Rectal smooth muscle tissue (tissue), 1 donor: ENCODE results near the gene PRMT7.

Experiments
- H3K27ac ChIP-seq: one replicate; pipeline ENCODE4 v1.7.0; 2013; ENCODE audit warnings: low read depth, low read length, inconsistent platforms
- H3K27me3 ChIP-seq: one replicate; pipeline ENCODE4 v1.7.0; 2013; ENCODE audit warnings: low read length; ENCODE audit not compliant: control insufficient read depth, insufficient read depth
- H3K36me3 ChIP-seq: one replicate; pipeline ENCODE4 v1.7.0; 2013; ENCODE audit warnings: low read length; ENCODE audit not compliant: control insufficient read depth, insufficient read depth
- H3K4me1 ChIP-seq: one replicate; pipeline ENCODE4 v1.7.0; 2013; ENCODE audit warnings: low read length; ENCODE audit not compliant: control insufficient read depth, insufficient read depth
- H3K4me3 ChIP-seq: one replicate; pipeline ENCODE4 v1.7.0; 2013; ENCODE audit warnings: low read length
- H3K9ac ChIP-seq: one replicate; pipeline ENCODE4 v1.7.0; 2013; ENCODE audit warnings: low read length

Gene PRMT7

DNA sequence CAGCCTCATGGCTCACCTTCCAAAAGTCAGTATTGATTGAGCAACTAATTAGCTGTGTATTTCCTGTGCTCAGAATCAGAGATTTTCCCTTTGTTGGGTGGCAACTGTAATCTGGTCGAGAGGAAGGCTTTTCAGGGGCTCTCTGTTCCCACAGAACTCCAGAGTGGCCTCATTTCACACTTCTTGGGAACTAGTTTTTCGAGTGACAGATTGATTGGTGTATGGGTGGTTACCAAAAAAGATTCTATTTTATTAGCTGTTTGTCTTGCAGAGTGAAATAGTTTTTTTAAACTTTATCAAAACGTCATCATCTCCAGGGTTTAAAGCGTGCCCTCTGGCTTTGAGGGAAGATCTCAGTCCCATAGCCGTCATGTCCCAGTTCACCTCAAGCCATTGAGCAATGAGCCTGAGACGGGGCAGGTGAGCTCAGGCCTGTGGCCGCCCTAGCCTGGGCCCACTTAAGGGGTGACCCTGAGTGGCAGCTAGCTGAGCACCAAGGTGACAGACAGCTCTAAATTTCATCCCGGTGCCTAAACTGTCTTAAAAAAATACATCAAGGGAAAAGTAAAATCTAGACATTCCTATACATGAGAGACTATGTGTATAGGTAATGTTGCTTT is 84.5 kb downstream of the PRMT7 start:
- Histone ChIP-seq H3K27me3 (no peaks in the 10 kb centered on the region), H3K36me3 (no peaks in the 10 kb centered on the region), H3K27ac (no peak overlapping the region), H3K4me3 (no peak overlapping the region), H3K9ac (no peak overlapping the region), H3K4me1 (no peaks in the 10 kb centered on the region)

DNA sequence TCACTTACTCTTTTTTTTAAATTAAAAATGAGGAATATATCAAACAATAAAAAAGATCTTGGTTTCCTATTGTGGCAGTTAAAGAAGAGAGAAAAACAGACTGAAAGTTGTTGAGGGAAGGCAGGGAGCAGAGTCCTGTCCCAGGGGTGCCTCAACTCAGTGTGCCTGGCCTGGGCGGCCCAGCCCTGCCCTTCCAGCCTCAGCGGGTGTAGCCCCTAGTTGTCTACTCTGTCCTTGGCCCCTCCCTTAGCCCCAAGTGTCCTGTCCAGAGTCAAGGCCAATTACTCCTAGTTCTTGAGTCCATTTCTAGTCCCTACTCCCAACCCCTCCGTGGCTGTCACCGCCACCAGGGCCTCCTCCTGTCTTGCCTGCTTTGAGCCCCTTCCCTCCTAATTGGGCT is 85.0 kb downstream of the PRMT7 start:
- H3K36me3 ChIP-seq: no peaks in the 10 kb centered on the region
- no peak overlapping the region for H3K27ac ChIP-seq
- H3K4me1 ChIP-seq: no peaks in the 10 kb centered on the region
- H3K27me3 ChIP-seq: no peaks in the 10 kb centered on the region
- no peak overlapping the region for H3K9ac ChIP-seq
- no peak overlapping the region for H3K4me3 ChIP-seq

DNA sequence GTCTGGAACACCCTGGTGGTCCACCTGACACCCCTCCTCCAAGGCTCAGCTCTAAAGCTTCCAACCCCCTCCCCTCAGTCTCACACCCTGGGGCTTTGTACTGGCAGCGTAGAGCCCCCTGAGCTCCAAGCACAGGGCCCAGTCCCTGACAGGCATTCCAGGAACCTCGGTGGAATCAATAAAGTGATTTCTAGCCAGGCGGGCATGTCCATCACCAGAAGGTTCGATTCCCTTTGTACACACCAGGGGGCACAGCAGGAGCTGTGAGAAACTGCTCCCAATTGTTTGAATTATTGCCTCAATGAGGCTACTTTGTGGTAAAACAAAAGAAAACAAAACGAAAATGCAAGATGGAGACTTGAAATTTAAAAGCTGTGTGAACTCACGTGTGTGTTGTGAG is 85.7 kb downstream of the PRMT7 start:
- Histone ChIP-seq H3K36me3 (no peaks in the 10 kb centered on the region), H3K27me3 (no peaks in the 10 kb centered on the region), H3K4me1 (no peaks in the 10 kb centered on the region), H3K27ac (no peak overlapping the region), H3K4me3 (no peak overlapping the region), H3K9ac (no peak overlapping the region)

DNA sequence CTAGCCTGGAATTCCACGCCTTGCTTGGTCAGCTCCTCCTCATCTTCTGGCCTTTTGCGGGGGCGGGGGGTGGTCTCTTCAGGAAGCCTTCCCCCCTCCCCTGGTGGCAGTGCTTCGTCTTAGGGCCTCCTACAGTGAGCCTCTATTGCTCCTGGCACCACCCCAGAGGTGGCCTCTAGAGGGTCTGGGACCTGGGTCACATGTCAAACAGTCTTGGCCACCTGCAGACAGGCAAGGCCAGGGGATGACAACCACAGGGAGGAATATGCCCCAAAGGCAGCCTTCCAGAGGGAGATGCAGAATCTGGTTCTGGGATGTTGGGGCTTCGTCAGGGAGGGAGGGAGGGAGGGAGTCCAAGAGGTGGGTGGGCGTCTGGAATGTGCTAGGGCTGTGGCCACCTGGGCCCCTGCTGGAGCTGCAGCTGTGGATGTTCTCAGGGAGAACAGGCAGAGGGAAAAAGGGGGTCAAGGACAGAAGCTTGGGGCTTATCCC is 86.9 kb downstream of the PRMT7 start:
- H3K36me3 ChIP-seq: no peaks in the 10 kb centered on the region
- no peaks in the 10 kb centered on the region for H3K4me1 ChIP-seq
- no peak overlapping the region for H3K27ac ChIP-seq

DNA sequence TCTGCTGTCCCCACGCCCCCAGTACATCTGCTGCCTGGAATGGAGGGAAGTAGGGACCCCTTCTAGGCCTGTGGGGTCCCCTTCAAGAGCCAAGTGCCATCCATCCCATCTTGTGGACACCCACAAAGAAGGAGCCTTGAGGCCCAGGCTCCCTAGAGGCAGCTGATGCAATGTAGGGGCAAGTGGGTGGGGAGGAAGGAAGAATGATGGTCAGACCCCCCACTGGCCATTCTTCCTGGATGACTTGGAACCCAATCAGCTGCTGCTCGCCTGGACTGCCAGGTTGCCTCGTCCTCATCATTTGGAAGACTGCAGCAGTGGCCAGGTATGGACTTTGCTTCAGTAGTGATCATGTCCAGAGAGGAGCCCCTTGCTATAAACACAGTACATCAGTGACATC is 88.6 kb downstream of the PRMT7 start:
- no peak overlapping the region for H3K4me3 ChIP-seq
- no peak overlapping the region for H3K9ac ChIP-seq
- H3K27me3 ChIP-seq: no peaks in the 10 kb centered on the region
- no peaks in the 10 kb centered on the region for H3K4me1 ChIP-seq
- H3K36me3 ChIP-seq: no peaks in the 10 kb centered on the region
- no peak overlapping the region for H3K27ac ChIP-seq

More for the DNA sequence above, 86.9 kb downstream of the PRMT7 start:
- no peaks in the 10 kb centered on the region for H3K27me3 ChIP-seq
- no peak overlapping the region for H3K4me3 ChIP-seq
- H3K9ac ChIP-seq: no peak overlapping the region

DNA sequence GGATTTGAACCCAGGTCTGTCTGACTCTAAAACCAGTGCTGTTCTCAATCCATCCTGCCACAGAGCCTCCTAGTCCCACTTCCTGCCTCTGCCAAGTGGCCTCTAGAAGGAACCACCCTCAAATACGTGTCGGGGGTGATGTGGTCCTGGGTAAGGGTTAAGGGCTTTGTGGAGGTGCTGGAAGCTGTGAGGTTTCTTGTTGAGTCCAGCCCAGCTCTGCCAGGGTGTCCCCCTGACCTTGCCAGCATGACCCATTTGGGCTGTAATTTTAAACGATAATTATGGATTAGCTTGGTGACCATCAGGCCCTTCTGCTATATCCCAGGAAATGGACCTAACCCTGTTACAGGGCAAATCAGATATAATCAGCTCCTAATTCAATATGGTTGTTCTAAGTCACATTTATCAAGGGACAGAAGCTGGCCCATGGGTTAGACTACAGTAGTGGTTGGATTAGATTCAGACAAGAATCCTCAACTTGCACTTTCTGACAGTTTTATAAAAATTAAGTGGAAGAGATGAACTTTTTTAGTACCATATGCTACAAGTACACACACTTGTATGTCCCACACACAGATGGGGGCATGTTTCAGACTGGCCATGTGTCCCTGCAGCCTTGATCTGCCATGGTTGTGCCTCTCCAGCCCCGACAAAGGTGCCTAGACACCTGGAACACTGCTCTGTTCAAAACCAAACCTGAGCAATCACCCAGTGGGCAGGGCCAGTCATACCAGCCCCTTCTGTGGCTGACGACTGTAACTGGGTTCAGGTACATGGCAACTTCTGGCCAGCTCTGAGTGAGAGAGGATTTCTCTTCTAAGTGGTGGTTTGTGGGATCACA is 89.5 kb downstream of the PRMT7 start:
- H3K27me3 ChIP-seq: no peaks in the 10 kb centered on the region
- H3K4me1 ChIP-seq: no peaks in the 10 kb centered on the region
- no peak overlapping the region for H3K27ac ChIP-seq
- no peak overlapping the region for H3K9ac ChIP-seq
- no peak overlapping the region for H3K4me3 ChIP-seq
- H3K36me3 ChIP-seq: no peaks in the 10 kb centered on the region

DNA sequence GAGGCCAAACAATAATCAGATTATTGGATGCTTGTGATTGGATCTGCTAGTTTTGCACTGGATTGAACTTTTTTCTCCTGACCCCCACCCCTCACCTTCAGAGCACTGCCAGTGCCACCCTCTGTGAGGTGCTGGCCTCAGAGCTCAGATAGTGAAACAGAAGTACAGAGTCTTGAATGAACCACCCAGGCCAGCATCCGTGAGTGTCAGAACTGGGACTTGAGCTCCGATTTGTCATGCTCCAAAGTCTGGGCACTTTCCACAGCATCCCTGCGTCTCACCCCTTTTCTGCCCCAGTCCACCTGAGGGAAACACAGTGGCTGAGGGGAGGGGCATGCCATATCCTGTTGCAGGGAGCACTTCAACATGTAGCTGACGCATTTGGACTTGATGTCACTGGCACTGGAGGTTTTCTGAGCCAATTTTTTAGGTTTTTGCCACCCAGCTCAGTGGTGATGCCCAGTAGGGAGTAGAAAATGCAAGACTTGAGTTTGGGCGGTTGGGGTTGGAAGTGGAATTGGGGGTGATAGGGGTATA is 90.2 kb downstream of the PRMT7 start:
- Histone ChIP-seq H3K27ac (no peak overlapping the region), H3K4me3 (no peak overlapping the region), H3K4me1 (no peaks in the 10 kb centered on the region), H3K36me3 (no peaks in the 10 kb centered on the region), H3K27me3 (no peaks in the 10 kb centered on the region), H3K9ac (no peak overlapping the region)

DNA sequence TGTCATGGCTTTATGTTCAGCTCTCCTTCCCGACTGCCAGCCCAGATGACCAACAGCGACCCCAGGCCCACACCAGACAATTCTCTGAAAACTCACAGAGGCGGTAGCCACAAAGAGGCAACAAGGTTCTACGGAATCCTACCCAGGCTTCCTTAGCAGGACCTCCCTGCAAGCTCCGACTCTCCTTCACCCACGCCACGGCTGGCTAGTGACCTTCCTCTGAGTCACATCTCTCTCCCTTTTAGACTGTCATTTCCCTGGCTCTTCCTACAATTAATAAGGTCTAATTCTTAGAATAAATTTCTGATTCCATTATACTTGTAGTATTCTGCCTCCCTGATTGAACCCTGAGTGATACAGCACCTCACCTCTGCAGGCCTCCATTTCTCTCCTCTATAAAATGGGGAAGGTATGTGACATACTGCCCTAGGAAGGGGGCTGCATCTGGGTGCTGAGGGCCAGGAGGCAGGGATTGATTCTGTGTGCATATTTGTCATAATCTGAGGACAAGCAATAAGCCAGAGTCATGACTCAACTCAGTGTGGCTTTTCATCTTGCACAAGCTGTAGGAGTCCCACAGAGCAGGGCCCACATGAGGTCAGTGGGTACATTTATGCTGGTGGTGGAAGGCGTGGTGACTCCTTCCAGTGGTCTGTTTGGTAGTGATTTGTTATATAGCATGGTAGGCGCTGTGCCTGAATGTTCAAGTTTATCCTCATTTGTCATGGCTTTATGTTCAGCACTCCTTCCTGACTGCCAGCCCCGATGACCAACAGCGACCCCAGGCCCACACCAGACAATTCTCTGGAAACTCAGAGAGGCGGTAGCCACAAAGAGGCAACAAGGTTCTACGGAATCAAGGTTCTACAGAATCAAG is 91.3 kb downstream of the PRMT7 start:
- Histone ChIP-seq H3K36me3 (no peaks in the 10 kb centered on the region), H3K27me3 (no peaks in the 10 kb centered on the region), H3K4me3 (no peak overlapping the region), H3K9ac (no peak overlapping the region), H3K4me1 (peaks cover 5% of the 10 kb centered on the region), H3K27ac (no peak overlapping the region)

DNA sequence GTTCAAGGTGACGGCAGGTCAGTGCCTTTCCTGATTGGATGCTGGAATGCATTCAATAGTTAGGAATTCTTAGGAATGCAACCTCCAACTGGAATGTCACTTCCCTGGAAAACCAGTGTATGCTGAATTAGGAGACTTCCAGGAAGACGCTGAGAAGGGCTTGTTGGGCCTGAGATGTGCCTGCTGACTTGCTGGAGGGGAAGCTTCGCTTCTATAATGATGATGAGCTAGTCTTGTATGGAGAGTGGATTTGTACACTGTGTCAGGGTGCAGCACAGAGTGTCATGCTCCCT is 91.9 kb downstream of the PRMT7 start:
- H3K4me3 ChIP-seq: no peak overlapping the region
- H3K27ac ChIP-seq: no peak overlapping the region
- H3K36me3 ChIP-seq: no peaks in the 10 kb centered on the region
- H3K4me1 ChIP-seq: peaks cover 5% of the 10 kb centered on the region
- no peak overlapping the region for H3K9ac ChIP-seq
- no peaks in the 10 kb centered on the region for H3K27me3 ChIP-seq

DNA sequence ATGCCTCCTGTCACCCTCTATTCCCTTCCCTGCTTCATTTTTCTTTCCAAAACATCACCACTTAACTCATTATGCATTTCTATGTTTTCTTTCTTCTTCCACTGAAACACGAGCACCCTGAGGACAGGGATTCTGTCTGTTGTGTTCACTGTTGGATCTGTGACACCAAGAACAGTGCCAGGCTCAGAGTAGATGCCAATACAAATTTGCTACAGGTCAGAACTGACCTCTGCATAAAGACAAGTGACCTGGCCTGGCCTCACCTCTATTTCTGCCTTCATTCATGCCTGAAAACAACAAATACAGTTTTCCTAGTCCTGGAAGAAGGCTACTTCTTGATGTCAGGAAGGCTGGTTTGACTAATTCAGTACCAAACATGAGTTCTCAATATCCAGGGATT is 92.4 kb downstream of the PRMT7 start:
- H3K9ac ChIP-seq: no peak overlapping the region
- H3K4me1 ChIP-seq: peaks cover 5% of the 10 kb centered on the region
- H3K4me3 ChIP-seq: no peak overlapping the region
- no peaks in the 10 kb centered on the region for H3K27me3 ChIP-seq
- H3K27ac ChIP-seq: no peak overlapping the region
- H3K36me3 ChIP-seq: no peaks in the 10 kb centered on the region

DNA sequence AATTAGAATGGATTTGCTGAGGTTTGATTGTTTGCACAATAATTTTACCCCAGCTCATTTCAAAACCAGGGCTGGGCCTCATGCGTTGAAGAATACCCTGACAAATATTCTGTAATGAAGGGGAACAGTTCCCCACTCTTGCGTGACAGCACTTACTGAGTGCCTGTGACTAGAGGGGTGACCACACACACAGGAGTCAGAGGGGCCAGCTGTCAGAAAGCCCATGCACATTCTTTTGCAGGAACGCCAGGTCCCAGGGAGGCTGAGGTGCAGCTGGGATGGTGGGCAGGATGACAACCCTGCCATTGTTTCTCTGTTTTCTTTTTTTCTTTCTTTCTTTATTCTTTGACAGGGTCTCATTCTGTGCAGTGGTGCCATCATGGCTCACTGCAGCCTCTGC is 92.9 kb downstream of the PRMT7 start:
- Histone ChIP-seq H3K4me3 (no peak overlapping the region), H3K27ac (no peak overlapping the region), H3K9ac (no peak overlapping the region), H3K27me3 (no peaks in the 10 kb centered on the region), H3K36me3 (no peaks in the 10 kb centered on the region), H3K4me1 (peaks cover 5% of the 10 kb centered on the region)

DNA sequence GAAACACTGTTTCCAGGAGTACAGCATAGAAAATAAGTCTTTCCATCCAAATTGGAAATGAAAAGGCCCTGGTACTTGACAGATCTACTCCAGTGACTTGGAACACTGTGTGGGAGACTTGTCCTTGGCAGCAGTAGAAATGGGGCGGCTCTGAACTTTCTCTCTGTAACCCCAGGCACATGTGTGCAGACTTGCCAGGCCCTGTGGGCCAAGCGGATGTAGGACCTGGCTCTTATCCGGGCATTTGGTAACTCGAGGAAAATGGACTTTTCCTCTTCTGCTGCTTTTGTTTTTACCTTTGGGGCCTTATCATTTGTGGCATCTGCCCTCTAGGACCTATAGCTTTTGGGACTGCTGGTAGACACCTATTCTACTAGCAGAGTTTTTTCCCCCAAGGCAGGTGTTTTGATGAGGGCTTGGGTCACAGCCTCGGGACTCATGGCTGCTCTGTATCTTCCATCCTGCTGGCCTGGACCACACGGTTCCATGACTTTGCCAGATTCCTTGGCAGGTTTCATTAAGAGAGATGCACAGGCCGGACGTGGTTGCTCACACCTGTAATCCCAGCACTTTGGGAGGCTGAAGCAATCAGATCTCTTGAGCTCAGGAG is 94.0 kb downstream of the PRMT7 start:
- Histone ChIP-seq H3K9ac (no peak overlapping the region), H3K4me1 (peaks cover 5% of the 10 kb centered on the region), H3K36me3 (no peaks in the 10 kb centered on the region), H3K4me3 (no peak overlapping the region), H3K27me3 (no peaks in the 10 kb centered on the region), H3K27ac (no peak overlapping the region)
